GM20431 (cell line): ENCODE data around the gene MTMR10.

Experiments
- in situ Hi-C: fragments of 300-500 bp; cut with MseI, MboI; formaldehyde crosslinking; loops from one replicate; pipeline ENCODE4 v1.15.0; 2020; ENCODE audit warnings: low sequenced_read_pairs; ENCODE audit not compliant: unreplicated experiment

Gene MTMR10

DNA sequence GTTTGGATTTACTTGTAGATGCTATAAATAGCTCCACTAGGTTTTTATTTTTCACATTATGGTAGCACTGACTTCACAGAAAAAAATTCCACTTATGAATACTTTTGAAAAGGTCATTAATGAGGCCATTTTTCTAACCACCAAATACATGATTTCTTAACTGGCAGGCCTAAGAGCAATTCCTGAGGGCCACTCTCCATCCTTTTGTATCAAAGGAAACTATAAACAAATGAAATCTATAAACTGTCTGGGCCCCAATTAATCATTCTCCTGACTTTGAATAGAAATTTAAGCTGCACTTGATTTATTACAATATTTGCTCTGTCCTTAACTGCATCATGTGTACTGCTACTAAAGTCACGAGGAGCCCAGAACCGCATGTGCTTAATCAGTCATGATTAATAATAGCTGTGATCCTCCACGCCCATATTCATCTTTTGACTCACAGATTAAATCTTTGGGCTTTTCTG, 25.1 kb upstream of the MTMR10 start:
- in situ Hi-C loops = no loop called here

DNA sequence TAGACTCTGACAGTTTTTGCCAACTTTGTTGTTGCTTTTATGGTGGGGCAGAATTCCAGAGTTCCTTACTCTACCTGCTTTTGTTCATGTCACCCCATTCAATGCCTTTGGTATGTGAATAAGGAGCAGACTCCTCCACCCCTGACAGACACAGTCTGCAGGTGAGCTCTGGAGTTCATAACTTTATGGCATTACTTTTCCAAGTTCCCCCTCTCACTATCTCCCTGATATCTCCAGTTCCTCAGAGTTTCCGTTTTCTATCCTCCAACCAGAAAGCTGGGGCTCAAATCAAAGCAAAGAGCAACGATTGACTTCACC, 23.1 kb upstream of the MTMR10 start:
- in situ Hi-C loops = no loop called here

DNA sequence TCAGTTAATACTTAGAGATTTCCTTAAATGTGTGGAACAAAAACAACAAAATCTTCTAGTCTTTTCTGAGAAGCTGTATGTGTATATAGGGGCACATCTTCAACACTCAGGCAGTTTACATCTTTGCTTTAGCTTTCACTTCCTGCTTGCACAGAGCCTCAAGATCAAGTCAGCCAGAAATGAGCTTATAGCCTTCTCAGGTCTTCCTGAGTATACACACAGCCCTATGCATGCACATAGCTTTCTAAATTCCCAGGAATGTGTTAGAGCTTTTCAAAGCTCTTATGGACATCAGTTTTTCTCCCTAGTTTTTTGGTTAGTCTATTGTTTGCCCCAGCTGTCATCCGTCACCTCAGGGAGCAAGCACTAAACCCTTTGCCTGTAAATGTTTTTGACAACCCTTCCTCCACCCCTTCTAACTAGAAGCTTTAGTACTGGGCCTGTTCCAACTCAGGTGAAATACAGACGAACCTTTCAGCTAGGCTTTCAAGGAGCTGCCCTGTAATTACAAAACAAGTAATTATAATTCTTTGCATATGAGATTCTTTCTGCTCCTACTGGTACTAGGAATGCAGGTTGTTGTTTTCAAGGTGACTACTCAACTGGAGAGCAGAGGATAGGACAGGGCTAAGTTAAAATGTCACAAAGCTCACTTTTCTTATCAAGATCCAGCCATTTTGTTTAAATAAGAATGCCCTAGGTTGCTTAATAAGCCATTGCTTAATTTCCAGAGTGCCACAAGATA, 22.6 kb upstream of the MTMR10 start:
- in situ Hi-C loops = no loop called here

DNA sequence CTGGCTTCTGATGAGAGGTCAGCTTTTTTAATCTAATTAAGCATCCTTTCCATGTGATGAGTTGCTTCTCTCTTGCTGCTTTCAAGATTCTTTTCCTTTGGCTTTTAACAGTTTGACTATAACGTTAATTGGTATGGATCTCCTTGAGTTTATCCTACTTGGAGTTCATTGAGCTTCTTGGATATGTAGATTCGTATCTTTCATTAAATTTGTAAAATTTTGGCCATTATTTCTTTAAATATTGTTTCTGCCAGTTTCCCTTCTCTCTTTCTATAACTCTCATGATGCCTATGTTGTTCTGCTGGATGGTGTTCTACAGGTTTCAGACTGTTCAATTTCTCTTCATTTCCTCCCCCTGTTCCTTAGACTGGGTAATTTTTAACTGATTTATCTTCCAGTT, 21.0 kb upstream of the MTMR10 start:
- in situ Hi-C loops = no loop called here

DNA sequence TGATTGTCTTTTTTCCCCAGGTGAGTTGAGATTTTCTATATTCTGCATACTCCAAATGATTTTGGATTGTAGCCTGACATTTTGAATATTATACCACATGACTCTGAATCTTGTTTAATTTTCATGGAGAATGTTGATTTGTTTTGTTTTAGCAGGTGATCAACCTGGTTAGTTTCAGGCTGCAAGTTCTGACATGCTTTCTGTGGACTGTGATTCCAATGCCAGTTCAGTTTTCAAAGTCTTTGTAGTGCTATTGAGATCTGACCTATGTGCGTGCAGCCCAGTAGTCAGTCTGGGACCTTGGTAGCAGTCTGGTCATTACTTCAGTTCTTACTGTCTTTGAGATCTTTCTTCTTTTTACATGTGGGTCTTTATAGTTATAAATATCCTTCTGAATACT, 18.6 kb upstream of the MTMR10 start:
- in situ Hi-C loops = no loop called here

DNA sequence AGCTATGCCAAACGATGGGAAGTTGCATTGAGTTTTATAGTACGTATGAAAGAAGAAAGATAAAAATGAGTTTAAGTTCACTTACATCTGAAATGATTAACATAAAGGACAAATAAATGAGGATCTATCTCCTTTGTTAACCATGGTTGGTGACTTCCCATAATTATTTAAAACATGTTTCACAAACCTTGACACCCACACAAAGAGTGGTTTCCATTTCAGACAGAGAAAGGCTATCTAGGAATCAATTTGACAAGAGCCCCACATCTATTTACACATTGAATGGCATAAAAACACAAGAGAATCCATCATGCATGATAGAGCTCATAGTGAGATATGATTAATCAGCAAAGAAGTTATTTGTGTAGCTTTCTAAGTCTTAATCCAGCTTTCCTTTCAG, 14.2 kb upstream of the MTMR10 start:
- in situ Hi-C loops = no loop called here

DNA sequence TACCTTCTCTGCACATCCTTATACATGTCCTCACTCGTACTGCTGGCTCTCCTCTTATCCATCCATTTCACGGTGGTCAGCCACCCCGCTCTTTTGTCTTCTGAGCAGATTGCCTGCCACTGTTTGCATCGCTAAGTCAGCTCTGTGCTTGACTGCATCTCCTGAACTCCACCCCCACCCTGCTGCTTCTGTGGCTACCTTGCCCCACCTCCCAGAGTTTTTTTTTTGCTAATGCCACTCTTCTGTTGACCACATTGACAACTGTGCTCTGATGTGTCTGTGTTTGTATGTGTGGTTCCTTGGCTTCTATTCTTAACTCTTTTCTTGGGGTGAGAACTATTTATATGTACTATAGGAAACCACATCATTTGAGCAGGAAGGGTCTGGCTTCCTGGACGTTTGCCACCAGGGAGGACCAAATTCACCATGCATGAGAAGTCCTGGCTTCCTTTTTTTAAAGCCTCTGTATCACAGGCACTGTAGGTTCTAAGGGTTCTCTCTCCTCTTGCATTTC, 12.8 kb upstream of the MTMR10 start:
- in situ Hi-C loops = no loop called here

DNA sequence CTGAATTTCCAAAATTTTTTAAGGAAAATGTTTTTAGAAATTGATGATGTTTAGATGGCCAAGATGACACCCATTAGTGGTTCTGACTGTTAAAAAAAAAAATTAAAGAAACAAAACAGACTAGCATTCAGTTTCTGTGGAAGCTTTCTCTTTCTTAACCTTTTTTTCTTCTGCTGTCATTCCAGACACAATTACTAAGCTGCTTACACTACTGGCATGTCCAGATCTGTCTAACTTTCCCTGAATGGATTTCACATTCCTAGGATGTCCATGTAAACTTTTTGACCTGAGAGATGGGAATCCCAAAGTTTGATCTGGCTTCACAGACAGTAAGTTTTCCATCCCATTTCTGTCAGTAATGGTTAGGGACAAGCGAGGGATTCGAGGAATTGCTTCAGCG, 10.3 kb upstream of the MTMR10 start:
- in situ Hi-C loops = no loop called here

DNA sequence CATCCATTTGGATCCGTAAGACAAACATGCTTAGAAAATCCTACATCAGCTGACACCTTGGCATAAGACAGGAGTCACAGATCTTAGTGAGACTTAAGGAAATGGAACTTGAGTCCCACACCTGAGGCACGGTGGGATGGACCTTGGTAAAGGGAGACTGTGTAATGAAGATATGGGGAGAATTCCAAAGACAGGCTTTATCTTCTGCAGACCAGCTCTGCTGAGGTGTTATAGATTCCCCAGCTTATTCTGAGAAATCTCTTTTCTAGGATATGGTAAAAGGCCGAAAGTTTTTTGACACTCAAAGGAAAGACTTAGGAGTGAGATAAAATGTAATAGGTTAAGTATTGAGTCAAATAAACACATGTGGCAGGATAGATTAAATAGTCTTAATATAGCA, 8.3 kb upstream of the MTMR10 start:
- in situ Hi-C loops = no loop called here

DNA sequence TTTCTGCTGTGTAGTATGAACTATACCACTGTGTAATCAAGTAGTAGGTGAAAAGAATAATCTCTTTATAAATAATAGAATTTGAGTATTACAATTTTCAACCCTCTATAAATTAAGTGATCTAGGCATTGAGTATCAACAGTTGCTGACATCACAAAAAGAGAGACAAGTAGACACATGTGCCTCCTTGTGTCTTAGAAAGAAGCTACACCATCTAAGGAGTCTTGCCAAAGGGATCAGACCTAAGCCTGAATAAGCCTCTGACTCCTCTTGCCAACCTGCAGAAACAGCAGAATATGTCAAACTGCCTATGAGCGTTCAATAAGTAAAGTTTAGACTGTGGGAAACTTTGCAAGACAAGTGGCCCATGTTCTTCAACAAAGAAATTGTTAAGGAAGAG, 5.8 kb upstream of the MTMR10 start:
- in situ Hi-C loops = no loop called here

DNA sequence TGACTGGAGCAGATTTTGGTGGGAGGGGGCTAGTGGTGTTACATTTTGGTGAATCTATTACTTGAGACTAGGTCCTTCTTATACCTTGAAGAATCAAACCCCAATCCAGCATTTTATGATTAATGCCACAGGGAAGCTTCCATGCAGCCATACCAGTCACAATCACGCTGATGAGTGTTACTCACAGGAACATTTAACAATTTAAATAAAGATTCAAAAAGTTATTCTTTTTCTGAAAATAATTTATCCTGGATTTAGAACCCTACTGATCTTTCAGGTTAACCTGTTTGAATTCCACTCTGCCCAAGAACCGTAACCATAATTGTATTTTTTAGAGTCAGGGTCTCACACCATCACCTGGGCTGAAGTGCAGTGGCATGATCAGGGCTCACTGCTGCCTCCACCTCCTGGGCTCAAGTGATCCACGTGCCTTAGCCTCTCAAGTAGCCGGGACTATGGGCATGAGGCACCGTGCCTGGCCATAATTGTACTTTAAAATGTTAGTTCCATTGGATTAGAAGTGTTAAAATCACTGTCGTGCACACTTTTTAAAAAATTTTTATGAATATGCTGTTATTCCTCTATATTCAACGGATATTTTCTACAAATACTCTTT, 929 bp upstream of the MTMR10 start:
- in situ Hi-C loops = no loop called here

DNA sequence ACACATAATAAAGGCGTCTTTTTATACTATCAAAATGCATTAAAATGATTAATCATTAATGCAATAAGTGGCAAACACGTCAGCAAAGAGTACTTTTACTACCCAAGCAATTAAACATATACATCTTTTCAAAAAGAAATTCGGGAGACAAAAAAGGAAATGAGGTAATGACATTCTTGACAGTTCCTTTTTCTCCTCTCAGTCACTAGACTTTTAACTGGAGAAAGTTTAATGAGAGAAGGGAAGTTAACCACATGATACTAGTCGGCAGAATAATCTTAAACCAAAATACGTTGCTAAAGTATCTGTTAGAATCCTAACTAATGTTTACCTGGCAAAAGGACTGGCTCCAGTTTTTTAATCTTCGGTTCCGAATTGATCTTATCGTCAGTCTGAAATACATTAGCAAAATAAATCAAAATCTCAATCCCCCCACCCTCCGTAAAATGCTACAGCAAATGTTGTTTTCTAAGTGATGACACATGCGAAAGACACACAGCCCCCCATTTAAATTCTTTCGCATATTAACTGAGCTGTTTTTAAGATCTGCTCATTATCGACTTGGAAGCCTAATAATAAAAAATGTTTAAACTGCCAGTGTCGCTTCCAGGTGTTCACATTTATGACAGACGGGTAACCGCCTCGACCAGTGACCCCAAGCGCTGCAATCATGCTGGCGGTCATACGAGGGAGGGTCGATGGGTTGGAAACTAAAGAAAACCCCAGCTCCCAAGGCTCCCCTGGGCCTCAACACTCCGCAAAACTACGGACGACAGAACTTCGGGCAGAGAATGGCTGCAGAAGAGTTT, 778 bp downstream of the MTMR10 start:
- in situ Hi-C loops = no loop called here

DNA sequence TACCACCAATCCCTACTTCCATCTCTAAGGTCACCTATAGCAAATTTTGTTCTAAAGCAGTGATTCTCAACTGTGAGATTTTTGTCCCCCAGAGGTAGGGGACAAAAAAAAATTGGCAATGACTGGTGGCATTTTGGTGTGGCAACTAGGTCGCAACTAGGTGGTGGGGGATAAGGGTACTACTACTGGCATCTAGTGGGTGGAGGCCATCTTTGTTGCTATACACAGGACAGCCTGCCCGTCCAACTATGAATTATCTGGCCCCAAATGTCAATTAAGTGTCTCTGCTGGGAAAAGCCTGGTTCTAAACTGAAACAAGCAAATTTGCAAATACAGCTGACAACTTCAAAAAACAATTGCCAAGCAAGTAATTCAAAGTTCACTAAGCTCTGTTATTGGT, 1.4 kb downstream of the MTMR10 start:
- in situ Hi-C loops = no loop called here

DNA sequence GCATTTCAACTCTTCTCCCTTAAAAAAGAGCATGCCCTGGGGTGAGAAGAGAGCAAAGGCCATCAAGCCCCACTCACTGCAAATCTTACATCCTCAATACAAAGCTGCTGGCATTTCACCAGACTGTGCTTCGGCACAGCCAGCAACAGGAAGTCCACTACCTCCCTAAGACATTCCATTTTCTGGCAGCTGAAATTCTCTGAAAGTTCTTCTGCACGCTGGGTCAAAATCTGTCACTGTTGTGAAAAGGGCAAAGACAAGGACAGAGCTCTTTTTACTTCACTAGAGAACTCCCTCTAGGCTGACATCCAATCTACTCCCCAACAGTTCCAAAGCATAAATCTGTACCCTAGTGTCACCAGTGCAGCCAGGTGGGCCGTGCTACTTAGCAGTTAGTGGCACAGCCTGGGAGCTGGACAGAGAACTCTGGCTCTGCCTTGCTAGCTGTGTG, 6.3 kb downstream of the MTMR10 start:
- in situ Hi-C loops = no loop called here

DNA sequence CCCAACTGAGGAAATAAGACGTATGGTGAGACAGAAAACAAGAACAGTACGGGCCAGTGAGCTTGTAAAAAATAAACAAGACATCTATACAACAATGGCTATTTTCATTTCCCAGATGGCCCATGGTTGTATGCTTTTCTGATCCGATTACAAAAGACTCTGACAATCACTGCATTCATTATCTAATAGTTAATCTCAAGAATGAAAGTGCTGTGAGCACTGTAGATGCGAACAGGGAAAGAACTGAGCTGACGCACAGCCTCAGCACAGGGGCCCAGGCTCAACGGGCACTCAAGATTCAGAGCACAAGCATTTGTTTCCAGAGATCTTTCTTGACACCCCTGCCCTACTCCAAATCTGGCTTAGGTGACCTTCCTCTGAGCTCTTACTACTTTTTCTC, 6.9 kb downstream of the MTMR10 start:
- in situ Hi-C loops = no loop called here

DNA sequence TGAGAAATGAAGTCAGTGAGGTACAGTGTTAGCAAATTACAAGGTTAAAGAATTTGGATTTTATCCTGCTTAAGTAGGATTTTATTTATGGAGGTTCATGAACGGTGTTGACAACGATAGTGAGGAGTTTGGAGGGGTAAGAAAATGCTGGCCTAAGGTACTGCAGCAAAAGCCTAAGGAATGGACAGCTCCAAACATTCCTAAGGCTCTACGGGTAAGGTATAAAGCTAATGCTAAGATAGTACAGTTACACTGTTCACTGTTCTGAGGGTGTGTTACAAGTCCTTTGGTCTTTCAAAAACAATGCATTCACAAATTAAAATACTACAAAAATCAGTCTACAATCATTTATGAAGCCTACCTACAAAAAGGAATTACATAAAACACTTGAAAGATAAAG, 7.3 kb downstream of the MTMR10 start:
- in situ Hi-C loops = no loop called here

DNA sequence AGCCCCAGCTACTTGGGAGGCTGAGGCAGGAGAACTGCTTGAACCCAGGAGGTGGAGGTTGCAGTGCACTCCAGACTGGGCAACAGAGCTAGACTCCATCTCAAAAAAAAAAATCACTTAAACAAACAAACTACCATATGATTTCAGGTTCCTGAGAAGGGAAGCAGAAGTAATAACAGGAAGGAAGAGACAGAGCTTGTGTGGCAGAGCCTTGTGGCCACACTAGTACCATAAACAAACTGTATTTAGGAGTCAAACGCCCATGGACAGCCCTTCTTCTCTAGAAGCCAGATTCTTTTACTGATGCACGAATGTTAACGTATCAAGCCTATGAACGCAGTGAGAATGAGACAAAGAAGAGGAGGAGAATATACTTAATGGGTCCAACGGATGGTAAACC, 12.0 kb downstream of the MTMR10 start:
- in situ Hi-C loops = no loop called here

DNA sequence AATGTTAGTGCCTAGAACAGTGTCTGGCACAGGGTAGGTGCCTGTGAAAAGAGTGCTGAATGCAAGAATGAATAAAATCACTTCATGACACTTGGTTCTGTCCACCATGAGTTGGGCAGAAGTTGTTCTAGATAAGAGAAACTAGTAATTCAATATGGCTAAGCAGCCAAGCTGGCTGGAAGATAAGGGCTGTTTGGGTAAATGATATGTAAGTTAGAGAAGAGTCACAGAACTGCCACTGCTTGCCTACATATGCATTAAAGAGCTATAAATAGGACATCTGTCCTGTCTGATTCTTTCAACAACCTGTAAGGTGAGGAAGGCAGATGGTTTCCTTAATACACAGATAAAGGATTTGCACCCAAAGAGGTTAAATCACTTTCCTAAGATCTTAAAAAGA, 13.1 kb downstream of the MTMR10 start:
- in situ Hi-C loops = no loop called here

DNA sequence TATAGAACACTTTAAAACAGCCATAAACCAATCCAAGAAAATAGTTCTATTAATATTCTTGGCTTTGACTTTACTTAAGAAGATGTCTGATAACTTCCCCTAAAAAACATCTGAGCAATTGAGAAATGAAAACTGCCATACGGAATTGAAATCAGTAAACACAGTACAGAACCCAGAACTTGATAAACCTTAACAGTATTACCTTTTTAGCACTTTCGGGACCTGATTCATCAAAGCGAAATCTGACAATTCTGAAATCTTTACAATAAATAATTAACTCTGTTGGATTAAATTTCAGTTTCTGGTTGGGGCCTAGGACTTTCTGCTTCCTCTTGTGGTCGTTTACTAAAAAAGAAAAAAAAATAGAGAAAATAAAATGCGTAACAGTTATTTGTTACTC, 17.3 kb downstream of the MTMR10 start:
- in situ Hi-C loops = no loop called here

DNA sequence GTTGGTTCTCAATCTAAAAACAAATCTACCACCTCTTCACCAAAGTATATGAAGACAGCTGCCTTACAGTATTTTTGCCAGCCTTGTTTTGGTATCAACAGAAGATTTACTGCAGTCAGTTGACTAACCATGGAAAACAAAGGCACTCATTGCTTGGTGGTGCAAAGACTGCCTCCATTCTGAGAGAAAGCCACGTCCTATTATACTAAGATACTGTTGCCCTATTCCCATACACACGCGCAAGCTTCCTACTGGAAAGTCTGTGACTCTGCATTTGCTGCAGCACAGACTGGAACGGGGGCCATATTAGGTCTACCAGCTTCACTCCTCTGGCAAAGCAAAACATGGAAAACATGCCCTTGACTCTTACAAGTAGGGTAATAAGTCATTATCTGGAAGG, 18.0 kb downstream of the MTMR10 start:
- in situ Hi-C loops = no loop called here

DNA sequence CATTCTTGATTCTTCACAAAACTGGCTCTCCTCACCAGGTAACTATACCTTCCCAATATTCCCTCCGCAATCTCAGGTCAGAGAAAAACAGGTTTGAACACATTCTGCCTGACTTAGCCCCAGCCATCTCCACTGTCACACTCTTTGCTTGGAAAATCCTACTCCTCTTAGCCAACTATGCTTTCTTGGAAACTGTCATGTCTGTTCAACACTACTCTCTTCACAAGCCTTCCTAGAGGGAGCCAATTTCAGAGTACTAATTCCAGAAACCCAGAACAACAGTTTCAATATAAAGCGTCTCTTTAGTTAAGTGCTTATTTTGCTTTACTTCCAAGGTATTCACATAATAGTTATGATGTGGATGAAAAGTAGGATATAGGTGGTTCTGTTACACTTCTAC, 21.7 kb downstream of the MTMR10 start:
- in situ Hi-C loops = no loop called here
